Erythroblast (primary cell): ENCODE measurements around the gene AFMID.
"Not testable (repeated sequence)": the region's sequence is repeated elsewhere in the genome, so short reads cannot be mapped to it uniquely, and the experiment has no call there.

Source experiments
- DNase-seq, 2 experiments: peaks; one replicate each; lab custom pipeline; 2025; lab: John Stamatoyannopoulos, UW
- GATA1 ChIP-seq: IDR thresholded peaks from 2 replicates; pipeline ENCODE4 v1.6.1; 2011; ENCODE audit warnings: low read depth, mild to moderate bottlenecking, control low read depth, low read length, moderate library complexity
- POLR2A ChIP-seq: IDR thresholded peaks from 2 replicates; pipeline ENCODE4 v1.6.1; 2011; ENCODE audit warnings: mild to moderate bottlenecking, low read length

AFMID gene

DNA sequence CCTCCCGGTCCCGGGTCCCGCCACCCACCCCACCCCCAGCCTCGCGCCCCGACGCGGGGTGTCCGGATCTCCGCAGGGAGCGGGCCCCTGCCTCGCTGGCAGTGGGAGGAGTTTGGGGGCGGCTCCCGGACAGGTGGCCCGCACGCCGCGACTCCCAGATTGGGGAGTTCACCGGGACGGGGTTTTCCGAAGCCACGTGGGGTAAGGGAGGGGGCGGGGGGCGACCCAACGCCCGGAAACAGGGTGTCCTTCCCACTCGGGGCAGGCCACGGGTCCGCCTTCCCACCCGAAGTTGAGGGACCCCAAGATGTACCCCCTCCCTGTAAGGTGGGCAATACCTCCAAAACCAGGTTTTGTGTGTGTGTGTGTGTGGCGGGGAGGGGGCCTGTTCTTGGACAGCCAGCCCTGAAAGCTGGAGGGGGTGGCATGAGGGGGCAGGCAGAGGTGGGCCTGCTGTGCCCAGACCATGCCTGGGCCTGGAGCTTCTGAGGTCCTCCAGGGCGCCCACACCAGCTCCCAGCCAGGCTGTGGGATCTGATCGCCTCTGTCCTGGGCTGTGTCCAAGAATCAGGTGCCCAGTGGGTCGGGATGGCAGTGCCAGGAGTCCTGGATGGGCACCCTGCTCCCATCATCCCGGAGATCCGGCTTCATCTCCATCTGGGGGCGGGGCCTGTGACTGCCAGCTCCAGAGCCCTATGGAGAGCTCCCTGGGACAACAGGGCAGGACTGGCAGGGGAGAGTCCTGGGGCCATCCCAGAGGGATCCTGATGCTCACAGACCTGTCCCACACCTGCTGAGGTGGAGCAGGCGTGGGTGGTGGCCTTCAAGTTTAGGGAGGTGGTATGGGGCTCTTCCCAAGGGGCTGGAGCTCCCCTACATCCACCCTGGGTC, 18.0 kb upstream of the AFMID start:
- DNase-seq, result peak in 1 of 2 experiments; percentile 61
- TF ChIP-seq GATA1, result no peak
- TF ChIP-seq POLR2A, result no peak

DNA sequence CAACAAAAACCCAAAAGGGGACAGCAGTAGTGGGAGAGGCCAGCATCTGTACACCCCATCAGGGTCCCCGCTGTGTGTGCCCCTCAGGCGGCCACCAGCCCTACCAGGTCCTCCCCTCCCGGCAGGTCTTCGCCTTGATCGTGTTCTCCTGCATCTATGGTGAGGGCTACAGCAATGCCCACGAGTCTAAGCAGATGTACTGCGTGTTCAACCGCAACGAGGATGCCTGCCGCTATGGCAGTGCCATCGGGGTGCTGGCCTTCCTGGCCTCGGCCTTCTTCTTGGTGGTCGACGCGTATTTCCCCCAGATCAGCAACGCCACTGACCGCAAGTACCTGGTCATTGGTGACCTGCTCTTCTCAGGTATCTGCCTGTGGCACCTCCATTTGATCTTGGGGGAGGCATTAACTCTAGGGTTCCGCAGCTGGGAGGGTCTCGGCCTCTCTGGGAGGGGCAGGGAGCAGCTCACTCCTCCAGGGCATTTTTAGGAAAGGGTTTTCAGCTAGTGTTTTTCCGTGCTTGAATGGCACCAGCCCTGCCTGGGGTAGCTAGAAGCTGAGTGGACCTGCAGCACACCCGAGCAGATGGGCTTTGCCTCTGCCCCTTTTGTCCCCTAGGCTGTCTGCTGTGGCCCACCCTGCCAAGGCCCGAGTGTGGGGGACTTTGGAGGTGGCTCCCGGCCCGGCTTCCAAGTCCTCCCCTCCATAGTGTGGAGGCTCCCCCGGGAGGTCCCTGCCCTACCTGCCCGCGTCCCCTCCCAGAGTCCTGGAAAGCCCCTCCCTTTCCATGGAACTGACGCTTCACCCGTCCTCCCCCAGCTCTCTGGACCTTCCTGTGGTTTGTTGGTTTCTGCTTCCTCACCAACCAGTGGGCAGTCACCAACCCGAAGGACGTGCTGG, 16.2 kb upstream of the AFMID start:
- no peak for DNase-seq
- TF ChIP-seq POLR2A, result no peak
- no peak for TF ChIP-seq GATA1

GRCh38 chr17:78171591-78172248, 15.4 kb upstream of the AFMID start:
- not testable (repeated sequence) for DNase-seq

- peak in 1 of 2 experiments; percentile 29 for DNase-seq
- TF ChIP-seq POLR2A, result peak; percentile 36
- no peak for TF ChIP-seq GATA1
These were observed 14.7 kb upstream of the AFMID start for GRCh38 chr17:78172249-78173051.

- DNase-seq, result no peak
- TF ChIP-seq GATA1 (no peak), POLR2A (peak; percentile 20)
These were observed 14.0 kb upstream of the AFMID start for GRCh38 chr17:78173097-78173715.

DNA sequence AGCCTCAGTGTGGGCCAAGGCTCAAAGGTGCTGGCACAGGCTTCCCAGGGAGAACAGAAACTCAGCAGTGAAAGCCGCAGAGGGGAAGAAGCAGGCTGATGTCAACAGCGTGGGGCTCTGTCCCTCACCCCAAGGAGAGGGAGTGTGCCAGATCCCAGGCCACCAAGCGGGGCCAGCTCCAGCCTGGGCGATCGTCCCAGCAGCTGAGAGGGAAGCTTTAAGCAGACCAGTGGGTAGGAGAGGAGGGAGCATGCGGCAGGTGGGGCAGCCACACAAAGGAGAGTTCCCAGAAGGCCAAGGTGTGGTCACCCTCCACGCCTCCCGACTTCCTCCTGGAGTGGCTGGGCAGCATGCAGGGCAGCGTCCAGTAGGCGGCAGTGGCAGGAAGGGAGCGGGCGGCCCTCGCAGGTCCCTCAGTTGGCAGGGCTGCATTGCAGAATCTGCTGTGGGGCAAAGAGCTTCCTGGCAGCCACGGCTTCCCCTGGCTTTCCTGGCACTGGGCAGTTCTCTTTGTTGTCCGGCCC, 12.8 kb upstream of the AFMID start:
- no peak for DNase-seq
- TF ChIP-seq POLR2A (no peak), GATA1 (no peak)

DNA sequence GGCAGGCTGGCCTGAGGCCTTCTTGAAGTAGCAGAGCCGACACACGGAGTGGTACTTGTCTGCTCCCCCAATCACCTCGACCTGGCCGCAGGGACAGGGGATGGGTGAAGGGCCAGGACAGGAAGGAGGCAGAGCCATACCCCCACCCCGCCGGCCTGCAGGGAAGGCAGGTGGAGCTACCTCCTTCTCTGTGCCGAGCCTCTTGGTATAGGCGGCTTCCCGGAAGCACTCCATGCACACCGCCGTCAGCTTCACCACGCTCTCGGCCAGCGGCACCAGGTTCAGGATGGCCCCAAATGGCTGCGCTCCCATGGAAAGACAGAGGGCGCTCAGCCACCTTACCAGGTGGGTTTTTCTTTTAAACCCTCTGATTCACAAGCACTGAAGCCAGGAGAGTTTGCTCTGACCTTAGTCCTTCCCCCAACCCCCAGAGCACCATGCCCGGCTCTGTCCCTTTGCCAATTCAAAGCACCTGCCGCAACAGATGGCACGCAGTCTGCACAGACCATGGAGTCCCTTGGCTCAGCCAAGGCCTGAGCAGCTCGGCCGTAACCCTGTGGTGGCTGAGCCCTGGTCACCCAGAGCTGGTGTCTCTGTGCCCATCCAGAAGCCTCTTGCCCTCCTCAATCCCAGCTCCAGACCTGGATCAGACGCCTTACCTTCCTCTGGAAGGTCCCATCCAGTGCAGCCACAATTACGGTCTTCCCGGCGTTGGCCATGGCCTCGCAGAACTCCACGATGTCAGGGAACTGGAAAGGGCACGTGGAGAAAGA, 12.1 kb upstream of the AFMID start:
- no peak for TF ChIP-seq POLR2A
- no peak for TF ChIP-seq GATA1
- DNase-seq, result no peak

GRCh38 chr17:78175643-78175981, 11.6 kb upstream of the AFMID start:
- DNase-seq, result no peak
- no peak for TF ChIP-seq GATA1
- TF ChIP-seq POLR2A, result no peak

- TF ChIP-seq POLR2A (peak; percentile 27), GATA1 (no peak)
- DNase-seq, result peak; percentile 76 to 85
These were observed 10.6 kb upstream of the AFMID start for GRCh38 chr17:78176548-78177025.

DNA sequence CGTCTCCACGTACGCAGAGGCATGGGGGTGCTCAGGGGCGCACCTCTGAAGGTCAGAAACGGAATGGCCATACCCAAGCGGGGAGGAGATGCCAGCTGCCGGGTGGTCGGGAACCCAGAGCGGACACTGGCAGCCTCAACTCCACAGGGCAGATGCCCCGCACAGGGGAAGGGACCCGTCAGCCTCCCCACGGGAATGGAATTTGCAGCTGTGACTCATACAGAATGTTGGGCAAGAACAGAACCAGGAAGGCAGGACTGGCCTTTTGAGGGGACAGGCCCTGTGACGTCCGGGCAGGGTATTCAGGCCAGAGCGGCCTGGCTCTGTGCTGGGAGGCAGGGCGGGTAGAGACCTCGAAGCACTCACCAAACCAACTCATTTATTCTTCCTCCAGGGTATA, 7.8 kb upstream of the AFMID start:
- DNase-seq, result no peak
- TF ChIP-seq GATA1, result no peak
- TF ChIP-seq POLR2A, result no peak

GRCh38 chr17:78180083-78180482, 7.1 kb upstream of the AFMID start:
- DNase-seq, result no peak
- TF ChIP-seq GATA1 (no peak), POLR2A (no peak)
